RWPE2 (cell line): Measurements from ENCODE around the gene GJA1.

Source experiments
- ATAC-seq: fragments of 200-7000 bp; cut with Tn5 transposase; 3 replicates; pipeline ENCODE4 v1.9.1; 2021; ENCODE audit warnings: low read depth
- DNase-seq: peaks from one replicate; pipeline ENCODE4 v3.0.0-alpha.2; 2020; ENCODE audit warnings: low spot score
- H3K27ac ChIP-seq: fragments of 450-650 bp; 2 replicates; pipeline ENCODE4 v1.5.1; 2017; ENCODE audit warnings: mild to moderate bottlenecking; ENCODE audit not compliant: poor library complexity, severe bottlenecking
- H3K27me3 ChIP-seq: fragments of 250-450 bp; sonication (Bioruptor Pico); 2 replicates; pipeline ENCODE4 v1.5.1; 2021; ENCODE audit warnings: mild to moderate bottlenecking, moderate library complexity; ENCODE audit not compliant: insufficient read depth, poor library complexity, severe bottlenecking
- H3K36me3 ChIP-seq: fragments of 250-450 bp; sonication (Bioruptor Pico); 2 replicates; pipeline ENCODE4 v1.5.1; 2020; ENCODE audit warnings: low read depth, mild to moderate bottlenecking, moderate library complexity
- H3K4me1 ChIP-seq: fragments of 250-450 bp; sonication (Bioruptor Pico); 2 replicates; pipeline ENCODE4 v1.5.1; 2021; ENCODE audit warnings: mild to moderate bottlenecking, moderate library complexity; ENCODE audit not compliant: insufficient read depth, poor library complexity, severe bottlenecking
- H3K4me3 ChIP-seq: fragments of 250-450 bp; sonication (Bioruptor Pico); 2 replicates; pipeline ENCODE4 v1.5.1; 2021; ENCODE audit warnings: mild to moderate bottlenecking, moderate library complexity; ENCODE audit not compliant: severe bottlenecking
- H3K9me3 ChIP-seq: fragments of 250-450 bp; sonication (Bioruptor Pico); 2 replicates; pipeline ENCODE4 v1.5.1; 2021; ENCODE audit warnings: mild to moderate bottlenecking, moderate library complexity; ENCODE audit not compliant: severe bottlenecking
- CTCF ChIP-seq: fragments of 450-650 bp; IDR thresholded peaks from one replicate; pipeline ENCODE4 v1.5.1; 2017; ENCODE audit warnings: mild to moderate bottlenecking, moderate library complexity; ENCODE audit not compliant: poor library complexity, severe bottlenecking

The GJA1 gene

GRCh38 chr6:121413879-121414278 lies 21.6 kb upstream of the GJA1 start:
- Histone ChIP-seq H3K9me3 (no peaks in the 10 kb centered on the region), H3K27me3 (no peaks in the 10 kb centered on the region), H3K27ac (no peak overlapping the region), H3K36me3 (no peaks in the 10 kb centered on the region), H3K4me3 (no peak overlapping the region), H3K4me1 (no peaks in the 10 kb centered on the region)
- ATAC-seq, result no peak
- no peak for DNase-seq
- TF ChIP-seq CTCF, result no peak

- Histone ChIP-seq H3K27ac (no peak overlapping the region), H3K27me3 (no peaks in the 10 kb centered on the region), H3K4me3 (no peak overlapping the region), H3K4me1 (no peaks in the 10 kb centered on the region), H3K9me3 (no peaks in the 10 kb centered on the region), H3K36me3 (no peaks in the 10 kb centered on the region)
- TF ChIP-seq CTCF, result no peak
- DNase-seq (no peak), ATAC-seq (no peak)
Observed at GRCh38 chr6:121418346-121418745, 17.1 kb upstream of the GJA1 start.

- no peaks in the 10 kb centered on the region for H3K4me1 ChIP-seq
- no peak for ATAC-seq
- no peak for TF ChIP-seq CTCF
Observed at GRCh38 chr6:121426686-121427085, 8.8 kb upstream of the GJA1 start.

GRCh38 chr6:121428872-121429756 lies 6.3 kb upstream of the GJA1 start:
- no peak for ATAC-seq
- DNase-seq, result no peak
- Histone ChIP-seq H3K9me3 (no peaks in the 10 kb centered on the region), H3K4me3 (no peak overlapping the region), H3K4me1 (no peaks in the 10 kb centered on the region), H3K27me3 (no peaks in the 10 kb centered on the region), H3K27ac (no peak overlapping the region), H3K36me3 (no peaks in the 10 kb centered on the region)
- no peak for TF ChIP-seq CTCF

More at GRCh38 chr6:121426686-121427085, 8.8 kb upstream of the GJA1 start:
- H3K36me3 ChIP-seq, result no peaks in the 10 kb centered on the region
- H3K9me3 ChIP-seq, result no peaks in the 10 kb centered on the region
- no peaks in the 10 kb centered on the region for H3K27me3 ChIP-seq
- no peak overlapping the region for H3K27ac ChIP-seq
- DNase-seq, result no peak
- H3K4me3 ChIP-seq, result no peak overlapping the region
